ENCODE measurements around the gene CNR2.

DNA sequence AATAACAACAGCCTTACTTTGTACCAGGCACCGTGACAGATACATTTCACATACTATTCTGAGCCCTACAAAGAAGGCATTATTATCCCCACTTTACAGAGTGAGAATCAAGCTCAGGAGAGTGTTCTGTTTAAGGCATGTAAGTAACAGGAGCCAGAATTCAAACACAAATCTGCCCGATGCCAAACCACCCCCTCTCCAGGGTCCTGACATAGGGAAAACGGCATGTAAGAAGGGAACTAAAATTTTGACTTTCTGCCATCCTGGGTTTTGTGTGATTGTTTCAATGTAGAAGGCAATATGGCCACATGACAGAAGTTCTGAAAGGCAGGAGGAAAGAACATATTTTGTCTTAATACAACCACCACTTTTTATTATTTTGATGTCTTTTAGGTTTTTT, 50.5 kb downstream of the CNR2 start:
- TF ChIP-seq, protein P1, sequence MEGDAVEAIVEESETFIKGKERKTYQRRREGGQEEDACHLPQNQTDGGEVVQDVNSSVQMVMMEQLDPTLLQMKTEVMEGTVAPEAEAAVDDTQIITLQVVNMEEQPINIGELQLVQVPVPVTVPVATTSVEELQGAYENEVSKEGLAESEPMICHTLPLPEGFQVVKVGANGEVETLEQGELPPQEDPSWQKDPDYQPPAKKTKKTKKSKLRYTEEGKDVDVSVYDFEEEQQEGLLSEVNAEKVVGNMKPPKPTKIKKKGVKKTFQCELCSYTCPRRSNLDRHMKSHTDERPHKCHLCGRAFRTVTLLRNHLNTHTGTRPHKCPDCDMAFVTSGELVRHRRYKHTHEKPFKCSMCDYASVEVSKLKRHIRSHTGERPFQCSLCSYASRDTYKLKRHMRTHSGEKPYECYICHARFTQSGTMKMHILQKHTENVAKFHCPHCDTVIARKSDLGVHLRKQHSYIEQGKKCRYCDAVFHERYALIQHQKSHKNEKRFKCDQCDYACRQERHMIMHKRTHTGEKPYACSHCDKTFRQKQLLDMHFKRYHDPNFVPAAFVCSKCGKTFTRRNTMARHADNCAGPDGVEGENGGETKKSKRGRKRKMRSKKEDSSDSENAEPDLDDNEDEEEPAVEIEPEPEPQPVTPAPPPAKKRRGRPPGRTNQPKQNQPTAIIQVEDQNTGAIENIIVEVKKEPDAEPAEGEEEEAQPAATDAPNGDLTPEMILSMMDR (conservative IDR thresholded peaks at IDR 0.05; ENCODE audit: low read depth, low read length): no peak
- TF ChIP-seq FOS (IDR thresholded peaks at IDR 0.05; ENCODE audit: low read depth, low read length): no peak
